ENCODE results near the gene MRPL3. TPM values are rescaled to one million over a fixed set of nuclear protein-coding genes. Genes with fewer than 3 reads are reported as not detected.

Gene MRPL3
- polyA plus RNA-seq, 1 of the 3 experiments (the other 2 are of a cell fraction), result 73.7 TPM

- H3K36me3 ChIP-seq (replicated peaks in 1 of 2; ENCODE audit: control insufficient read depth in 1 of 2, insufficient read depth in 2 of 2, low read length in 1 of 2), result peaks cover 56 to 57% of the 10 kb centered on the region in 2 experiments
- H3K27me3 ChIP-seq (ENCODE audit: insufficient read depth), result no peaks in the 10 kb centered on the region
- no peaks in the 10 kb centered on the region for H3K9me3 ChIP-seq
- no peak for DNase-seq
- CTCF ChIA-PET, result no interaction called here
- no peaks in the 10 kb centered on the region for H3K4me1 ChIP-seq (ENCODE audit: control insufficient read depth in 1 of 2, insufficient read depth in 2 of 2, low read depth in 1 of 2, low read length in 1 of 2)
- no peak overlapping the region for H2AFZ ChIP-seq (ENCODE audit: low read depth)
- H3K79me2 ChIP-seq (ENCODE audit: insufficient read depth), result peaks cover 35% of the 10 kb centered on the region
- no peak overlapping the region for H3K27ac ChIP-seq (ENCODE audit: low read depth in 2 of 2, low read length in 1 of 2)
- POLR2A ChIA-PET, result no interaction called here
- H3K9ac ChIP-seq, result no peak overlapping the region
- no peaks in the 10 kb centered on the region for H3K9me2 ChIP-seq
- TF ChIP-seq NRF1 (IDR thresholded peaks at IDR 0.05; ENCODE audit: low read depth, low read length) (no peak), REST (IDR thresholded peaks at IDR 0.05; ENCODE audit: low read depth, low read length) (no peak), MEF2A (IDR thresholded peaks at IDR 0.05; ENCODE audit: borderline replicate concordance, low read depth) (no peak), TEAD4 (IDR thresholded peaks at IDR 0.05; ENCODE audit: borderline replicate concordance, insufficient read depth) (no peak), GABPA (IDR thresholded peaks at IDR 0.05; ENCODE audit: low read depth) (no peak), POLR2AphosphoS5 (IDR thresholded peaks at IDR 0.05; ENCODE audit: low read depth, low read length) (no peak), RFX5 (IDR thresholded peaks at IDR 0.05; ENCODE audit: low read length) (no peak)
- TF ChIP-seq, protein P1, sequence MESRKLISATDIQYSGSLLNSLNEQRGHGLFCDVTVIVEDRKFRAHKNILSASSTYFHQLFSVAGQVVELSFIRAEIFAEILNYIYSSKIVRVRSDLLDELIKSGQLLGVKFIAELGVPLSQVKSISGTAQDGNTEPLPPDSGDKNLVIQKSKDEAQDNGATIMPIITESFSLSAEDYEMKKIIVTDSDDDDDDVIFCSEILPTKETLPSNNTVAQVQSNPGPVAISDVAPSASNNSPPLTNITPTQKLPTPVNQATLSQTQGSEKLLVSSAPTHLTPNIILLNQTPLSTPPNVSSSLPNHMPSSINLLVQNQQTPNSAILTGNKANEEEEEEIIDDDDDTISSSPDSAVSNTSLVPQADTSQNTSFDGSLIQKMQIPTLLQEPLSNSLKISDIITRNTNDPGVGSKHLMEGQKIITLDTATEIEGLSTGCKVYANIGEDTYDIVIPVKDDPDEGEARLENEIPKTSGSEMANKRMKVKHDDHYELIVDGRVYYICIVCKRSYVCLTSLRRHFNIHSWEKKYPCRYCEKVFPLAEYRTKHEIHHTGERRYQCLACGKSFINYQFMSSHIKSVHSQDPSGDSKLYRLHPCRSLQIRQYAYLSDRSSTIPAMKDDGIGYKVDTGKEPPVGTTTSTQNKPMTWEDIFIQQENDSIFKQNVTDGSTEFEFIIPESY (IDR thresholded peaks at IDR 0.05; ENCODE audit: borderline replicate concordance, low read depth), result no peak
- H4K20me1 ChIP-seq (ENCODE audit: insufficient read depth), result no peaks in the 10 kb centered on the region
- H3K4me3 ChIP-seq (ENCODE audit: low read depth in 2 of 2, low read length in 1 of 2), result no peak overlapping the region
- 100% methylated on average over 2 of the region's 2 CpGs for WGBS (ENCODE audit: low lambda C conversion rate)
- no peak overlapping the region for H3K4me2 ChIP-seq
- H3F3A ChIP-seq (replicated peaks; ENCODE audit: insufficient read depth), result no peaks in the 10 kb centered on the region
Observed at GRCh38 chr3:131470377-131470776, 32.4 kb downstream of the MRPL3 start.

- Histone ChIP-seq H3K4me1 (ENCODE audit: control insufficient read depth in 1 of 2, insufficient read depth in 2 of 2, low read depth in 1 of 2, low read length in 1 of 2) (no peaks in the 10 kb centered on the region), H3K9me3 (no peaks in the 10 kb centered on the region), H3K27ac (ENCODE audit: low read depth in 2 of 2, low read length in 1 of 2) (no peak overlapping the region), H3K27me3 (ENCODE audit: insufficient read depth) (no peaks in the 10 kb centered on the region), H3K9me2 (no peaks in the 10 kb centered on the region), H3K36me3 (replicated peaks in 1 of 2; ENCODE audit: control insufficient read depth in 1 of 2, insufficient read depth in 2 of 2, low read length in 1 of 2) (peaks cover 27 to 38% of the 10 kb centered on the region in 2 experiments), H3K9ac (no peak overlapping the region), H3K79me2 (ENCODE audit: insufficient read depth) (no peaks in the 10 kb centered on the region), H3K4me3 (ENCODE audit: low read depth in 2 of 2, low read length in 1 of 2) (no peak overlapping the region), H2AFZ (ENCODE audit: low read depth) (no peak overlapping the region), H3K4me2 (no peak overlapping the region), H3F3A (replicated peaks; ENCODE audit: insufficient read depth) (no peaks in the 10 kb centered on the region), H4K20me1 (ENCODE audit: insufficient read depth) (no peaks in the 10 kb centered on the region)
- POLR2A ChIA-PET, result no interaction called here
- CTCF ChIA-PET, result interaction anchor here (1.1 kb wide), 1 partner anchor 9 kb away, joined by 3 read pairs; no protein-coding TSS in a partner anchor
- no peak for DNase-seq
- 91% methylated on average over 3 of the region's 3 CpGs for WGBS (ENCODE audit: low lambda C conversion rate)
- TF ChIP-seq MXI1 (IDR thresholded peaks at IDR 0.05; ENCODE audit: low read depth, low read length), result no peak
- TF ChIP-seq RCOR1 (IDR thresholded peaks at IDR 0.05; ENCODE audit: low read length), result no peak
- no peak for TF ChIP-seq SIN3A (IDR thresholded peaks at IDR 0.05; ENCODE audit: borderline replicate concordance, low read depth, low read length)
- no peak for TF ChIP-seq RFX5 (IDR thresholded peaks at IDR 0.05; ENCODE audit: low read length)
Observed at GRCh38 chr3:131458653-131459052, 44.1 kb downstream of the MRPL3 start.
